Mesenchymal stem cell (in vitro differentiated cells and primary cell): ENCODE results near the gene SGPP2.

ENCODE experiments used
- DNase-seq: peaks from one replicate; pipeline ENCODE4 v3.0.0-alpha.2; 2013
- H2AFZ ChIP-seq: one replicate; pipeline ENCODE4 v1.6.1; 2013; ENCODE audit warnings: low read depth, mild to moderate bottlenecking, control low read depth, inconsistent platforms, low read length, moderate library complexity
- H2AK5ac ChIP-seq: 2 replicates; pipeline ENCODE4 v1.6.1; 2013; ENCODE audit warnings: low read length, moderate library complexity, mild to moderate bottlenecking, inconsistent platforms; ENCODE audit not compliant: severe bottlenecking
- H2BK120ac ChIP-seq: one replicate; pipeline ENCODE4 v1.6.1; 2013; ENCODE audit warnings: low read depth, mild to moderate bottlenecking, inconsistent platforms, low read length, moderate library complexity
- H2BK12ac ChIP-seq, 2 experiments: one replicate each; pipeline ENCODE4 v1.6.1; 2013; ENCODE audit warnings: inconsistent platforms in 2 of 2, low read length in 2 of 2, mild to moderate bottlenecking in 2 of 2, moderate library complexity in 2 of 2, control low read depth in 1 of 2
- H2BK15ac ChIP-seq: one replicate; pipeline ENCODE4 v1.6.1; 2013; ENCODE audit warnings: mild to moderate bottlenecking, low read depth, inconsistent platforms; ENCODE audit not compliant: poor library complexity, severe bottlenecking
- H2BK5ac ChIP-seq: 2 replicates; pipeline ENCODE4 v1.6.1; 2013; ENCODE audit warnings: low read depth, mild to moderate bottlenecking, low read length, control low read depth, inconsistent platforms; ENCODE audit not compliant: poor library complexity, severe bottlenecking
- H3K14ac ChIP-seq, 2 experiments: one replicate each; pipeline ENCODE4 v1.6.1; 2013; ENCODE audit warnings: inconsistent platforms in 2 of 2, low read length in 2 of 2, control low read depth in 1 of 2, mild to moderate bottlenecking in 1 of 2, moderate library complexity in 1 of 2
- H3K18ac ChIP-seq, 2 experiments: one replicate each; pipeline ENCODE4 v1.6.1; 2013; ENCODE audit warnings: inconsistent platforms in 2 of 2, low read length in 2 of 2, control low read depth in 1 of 2, low read depth in 1 of 2, mild to moderate bottlenecking in 1 of 2
- H3K23ac ChIP-seq, 2 experiments: one replicate each; pipeline ENCODE4 v1.6.1; 2013; ENCODE audit warnings: inconsistent platforms in 2 of 2, low read length in 2 of 2, mild to moderate bottlenecking in 2 of 2, moderate library complexity in 2 of 2, control low read depth in 1 of 2
- H3K27ac ChIP-seq: 2 replicates; pipeline ENCODE4 v1.5.1; 2013; ENCODE audit warnings: mild to moderate bottlenecking, moderate library complexity, low read length, control low read depth, inconsistent platforms; ENCODE audit not compliant: poor library complexity, severe bottlenecking
- H3K27me3 ChIP-seq, 2 experiments: 2 replicates each; pipeline versions ENCODE4 v1.6.1 to v1.7.0; 2013; ENCODE audit warnings: low read length in 2 of 2, mild to moderate bottlenecking in 2 of 2, moderate library complexity in 2 of 2, control low read depth in 1 of 2, inconsistent platforms in 1 of 2; ENCODE audit not compliant: control insufficient read depth in 1 of 2, insufficient read depth in 1 of 2
- H3K36me3 ChIP-seq, 2 experiments: 2 replicates each; pipeline versions ENCODE4 v1.6.1 to v1.7.0; 2013; ENCODE audit warnings: low read length in 2 of 2, control low read depth in 1 of 2, inconsistent platforms in 1 of 2, low read depth in 1 of 2, mild to moderate bottlenecking in 1 of 2; ENCODE audit not compliant: insufficient read depth in 2 of 2, control insufficient read depth in 1 of 2
- H3K4ac ChIP-seq, 2 experiments: one replicate each; pipeline ENCODE4 v1.6.1; 2013; ENCODE audit warnings: inconsistent platforms in 2 of 2, low read length in 2 of 2, mild to moderate bottlenecking in 2 of 2, moderate library complexity in 2 of 2, control low read depth in 1 of 2, low read depth in 1 of 2
- H3K4me1 ChIP-seq: 2 replicates; pipeline ENCODE4 v1.6.1; 2013; ENCODE audit warnings: low read depth, low read length, control low read depth; ENCODE audit not compliant: control insufficient read depth, insufficient read depth
- H3K4me2 ChIP-seq: 2 replicates; pipeline ENCODE4 v1.6.1; 2013; ENCODE audit warnings: low read length, mild to moderate bottlenecking, inconsistent platforms; ENCODE audit not compliant: poor library complexity, severe bottlenecking
- H3K4me3 ChIP-seq, 2 experiments: 2 replicates each; pipeline versions ENCODE4 v1.5.1 to v1.7.0; 2013; ENCODE audit warnings: low read length in 2 of 2, mild to moderate bottlenecking in 2 of 2, control low read depth in 1 of 2, low read depth in 1 of 2; ENCODE audit not compliant: insufficient read depth in 1 of 2
- H3K79me1 ChIP-seq: replicated peaks from 2 replicates; pipeline ENCODE4 v1.6.1; 2013; ENCODE audit warnings: mild to moderate bottlenecking, control low read depth, low read length, inconsistent platforms; ENCODE audit not compliant: poor library complexity, severe bottlenecking
- H3K9ac ChIP-seq: 2 replicates; pipeline ENCODE4 v1.7.0; 2013; ENCODE audit warnings: mild to moderate bottlenecking, low read length, moderate library complexity
- H3K9me3 ChIP-seq: 2 replicates; pipeline ENCODE4 v1.7.0; 2013; ENCODE audit warnings: mild to moderate bottlenecking, low read length; ENCODE audit not compliant: control insufficient read depth
- H4K8ac ChIP-seq: one replicate; pipeline ENCODE4 v1.6.1; 2013; ENCODE audit warnings: inconsistent platforms, mild to moderate bottlenecking, low read length, moderate library complexity
- H4K91ac ChIP-seq: one replicate; pipeline ENCODE4 v1.6.1; 2013; ENCODE audit warnings: mild to moderate bottlenecking, low read length, inconsistent platforms
- WGBS: methylation state at CpG from one replicate; pipeline ENCODE4 v1.1.7; 2013; ENCODE audit warnings: mixed read lengths; 5-methylcytosine and 5-hydroxymethylcytosine counted together

The SGPP2 gene

DNA sequence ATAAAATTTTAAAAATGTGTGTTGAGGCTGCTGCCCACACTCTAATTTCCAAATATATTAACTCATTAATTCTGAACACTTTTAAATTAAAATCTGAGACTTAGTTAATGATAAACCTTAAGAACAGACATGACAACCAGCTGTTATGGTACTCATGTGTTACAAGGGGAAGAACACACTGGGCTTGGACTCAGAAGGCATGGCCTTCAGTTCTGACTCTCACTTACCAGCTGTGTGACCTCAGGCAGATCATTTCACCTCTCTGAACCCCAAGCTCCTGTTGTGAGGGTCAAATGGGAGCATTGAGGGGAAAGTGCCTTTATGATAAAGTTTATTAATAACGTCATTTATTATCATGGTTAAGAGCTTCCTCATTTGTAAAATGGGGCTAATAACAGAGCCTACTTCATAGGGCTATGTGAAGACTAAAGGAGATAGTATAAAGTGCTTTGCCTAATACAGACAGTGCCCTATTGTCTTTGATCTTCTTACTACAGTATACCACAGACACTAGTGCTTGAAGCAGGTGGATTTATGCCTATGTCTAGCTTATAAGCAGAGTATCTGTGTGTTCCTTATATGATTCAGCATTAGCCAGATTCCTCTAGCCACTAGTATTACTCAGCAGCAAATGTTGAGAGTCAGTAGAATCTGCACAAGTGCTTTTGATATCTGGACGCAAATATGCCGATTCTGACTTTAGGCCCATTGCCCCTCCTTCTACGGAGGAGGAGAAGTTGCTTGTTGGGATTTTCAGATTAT, 99.6 kb downstream of the SGPP2 start:
- H3K4me2 ChIP-seq: no peak overlapping the region

DNA sequence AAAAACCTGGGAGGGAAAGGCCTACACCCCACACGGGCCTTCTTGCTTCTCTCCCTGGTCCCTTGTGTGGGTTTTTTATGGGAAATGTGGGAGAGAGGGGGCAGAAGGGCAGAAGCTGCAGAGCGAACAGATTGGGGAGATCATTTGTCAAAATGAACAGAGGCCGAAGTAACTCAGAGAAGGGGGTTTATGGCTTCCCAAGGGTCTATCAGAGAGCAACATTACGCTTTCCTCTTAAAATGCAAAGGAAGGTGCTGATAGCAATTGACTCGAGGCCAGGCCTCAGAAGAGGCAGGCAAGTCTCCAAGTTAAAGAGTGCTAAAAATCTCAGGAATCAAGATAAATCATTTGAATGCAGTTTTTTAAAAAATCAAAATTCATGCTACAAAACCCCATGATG, 101.5 kb downstream of the SGPP2 start:
- WGBS: 89% methylated on average over 5 of the region's 5 CpGs

More for the DNA sequence above, 99.6 kb downstream of the SGPP2 start:
- H2BK15ac ChIP-seq: no peak overlapping the region
- H4K91ac ChIP-seq: no peak overlapping the region
- H2BK120ac ChIP-seq: no peak overlapping the region
- H3K23ac ChIP-seq: no peak overlapping the region
- H2AFZ ChIP-seq: no peak overlapping the region
- H3K4me3 ChIP-seq: no peak overlapping the region
- no peak overlapping the region for H3K27ac ChIP-seq
- no peak overlapping the region for H2BK5ac ChIP-seq
- 95% methylated on average over 4 of the region's 4 CpGs for WGBS
- H3K9ac ChIP-seq: no peak overlapping the region
- no peak overlapping the region for H3K18ac ChIP-seq
- H3K36me3 ChIP-seq: no peaks in the 10 kb centered on the region
- H3K4ac ChIP-seq: no peak overlapping the region
- H3K9me3 ChIP-seq: no peaks in the 10 kb centered on the region
- no peak overlapping the region for H3K14ac ChIP-seq
- no peak for DNase-seq
- no peaks in the 10 kb centered on the region for H3K79me1 ChIP-seq
- peaks cover 2% of the 10 kb centered on the region for H3K4me1 ChIP-seq
- no peak overlapping the region for H2BK12ac ChIP-seq
- peaks cover 0 to 8% of the 10 kb centered on the region in 2 experiments for H3K27me3 ChIP-seq
- no peak overlapping the region for H2AK5ac ChIP-seq
- no peak overlapping the region for H4K8ac ChIP-seq

DNA sequence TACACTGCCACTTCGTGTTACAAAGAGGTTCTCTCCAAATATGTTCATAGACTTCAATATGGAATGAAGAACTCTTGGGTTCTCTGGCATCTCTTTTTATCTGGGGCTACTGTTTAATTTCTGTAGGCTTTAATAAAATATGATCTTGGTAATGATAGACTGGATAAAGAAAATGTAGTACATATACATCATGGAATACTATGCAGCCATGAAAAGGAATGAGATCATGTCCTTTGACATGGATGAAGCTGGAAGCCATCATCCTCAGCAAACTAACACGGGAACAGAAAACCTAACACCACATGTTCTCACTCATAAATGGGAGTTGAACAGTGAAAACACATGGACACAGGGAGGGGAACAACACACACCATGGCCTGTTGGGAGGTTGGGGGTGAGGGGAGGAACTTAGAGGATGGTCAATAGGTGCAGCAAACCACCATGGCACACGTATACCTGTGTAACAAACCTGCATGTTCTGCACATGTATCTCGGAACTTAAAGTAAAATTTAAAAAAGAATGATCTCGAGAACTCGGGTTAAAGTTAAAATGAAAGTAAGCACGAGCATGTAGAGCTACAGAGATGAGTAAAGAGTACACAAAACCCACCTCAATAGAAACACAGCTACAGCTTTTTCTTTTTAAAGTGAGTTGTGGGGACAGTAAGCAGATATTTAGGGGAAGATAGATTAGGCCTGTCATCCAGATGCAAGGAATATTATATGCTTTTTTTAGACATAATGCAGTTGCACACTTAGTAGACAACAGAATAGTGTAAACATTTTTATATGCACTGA, 102.3 kb downstream of the SGPP2 start:
- Histone ChIP-seq H2BK12ac (no peak overlapping the region), H3K4ac (no peak overlapping the region), H3K4me3 (no peak overlapping the region), H4K8ac (no peak overlapping the region), H3K18ac (no peak overlapping the region), H3K4me2 (no peak overlapping the region), H3K9ac (no peak overlapping the region), H2AFZ (no peak overlapping the region), H2BK120ac (no peak overlapping the region), H2BK5ac (no peak overlapping the region), H4K91ac (no peak overlapping the region), H3K14ac (no peak overlapping the region), H3K9me3 (no peaks in the 10 kb centered on the region), H3K27ac (no peak overlapping the region), H3K79me1 (no peaks in the 10 kb centered on the region), H3K27me3 (peaks cover 0 to 4% of the 10 kb centered on the region in 2 experiments), H2AK5ac (no peak overlapping the region), H2BK15ac (no peak overlapping the region), H3K4me1 (peaks cover 2% of the 10 kb centered on the region), H3K36me3 (no peaks in the 10 kb centered on the region), H3K23ac (no peak overlapping the region)
- 91% methylated on average over 1 of the region's 7 CpGs for WGBS
- DNase-seq: no peak

More for the DNA sequence above, 101.5 kb downstream of the SGPP2 start:
- no peak overlapping the region for H3K23ac ChIP-seq
- no peak overlapping the region for H2AK5ac ChIP-seq
- no peak overlapping the region for H3K18ac ChIP-seq
- no peak overlapping the region for H3K9ac ChIP-seq
- no peak overlapping the region for H2AFZ ChIP-seq
- no peak overlapping the region for H2BK120ac ChIP-seq
- no peaks in the 10 kb centered on the region for H3K79me1 ChIP-seq
- H3K4ac ChIP-seq: no peak overlapping the region
- no peak overlapping the region for H4K8ac ChIP-seq
- H3K4me1 ChIP-seq: peaks cover 2% of the 10 kb centered on the region
- H3K9me3 ChIP-seq: no peaks in the 10 kb centered on the region
- no peak overlapping the region for H2BK15ac ChIP-seq
- H2BK5ac ChIP-seq: no peak overlapping the region
- H4K91ac ChIP-seq: no peak overlapping the region
- no peak for DNase-seq
- H3K27ac ChIP-seq: no peak overlapping the region
- H3K36me3 ChIP-seq: no peaks in the 10 kb centered on the region
- H3K4me2 ChIP-seq: no peak overlapping the region
- H3K27me3 ChIP-seq: peaks cover 0 to 8% of the 10 kb centered on the region in 2 experiments
- no peak overlapping the region for H3K14ac ChIP-seq
- no peak overlapping the region for H2BK12ac ChIP-seq
- H3K4me3 ChIP-seq: no peak overlapping the region

DNA sequence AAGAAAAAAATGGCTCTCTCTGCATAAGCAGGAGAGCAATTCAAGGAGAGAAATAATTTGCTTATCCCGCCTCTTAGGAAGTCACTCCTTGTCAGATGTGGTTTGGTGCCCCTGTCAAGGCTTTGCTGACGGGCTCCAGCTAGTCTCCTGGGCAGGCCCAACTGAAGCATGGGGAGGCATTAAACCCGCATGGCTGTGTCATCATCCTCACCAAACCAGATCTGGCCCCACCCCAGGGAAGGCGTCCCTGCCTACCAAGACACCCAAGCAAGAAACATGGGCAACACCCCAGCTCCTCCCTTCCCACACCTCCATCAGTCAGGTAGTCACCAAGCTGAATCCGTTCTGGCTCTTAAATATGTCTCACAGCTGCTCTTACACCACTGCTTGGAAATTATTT, 108.0 kb downstream of the SGPP2 start:
- H3K9me3 ChIP-seq: no peaks in the 10 kb centered on the region
- H2BK15ac ChIP-seq: no peak overlapping the region
- H2BK12ac ChIP-seq: no peak overlapping the region
- no peak overlapping the region for H4K91ac ChIP-seq
- no peak overlapping the region for H3K4ac ChIP-seq
- H3K4me2 ChIP-seq: no peak overlapping the region
- H2AFZ ChIP-seq: no peak overlapping the region
- H2AK5ac ChIP-seq: no peak overlapping the region
- DNase-seq: no peak
- H3K79me1 ChIP-seq: no peaks in the 10 kb centered on the region
- no peaks in the 10 kb centered on the region for H3K36me3 ChIP-seq
- no peak overlapping the region for H3K27ac ChIP-seq
- H3K4me1 ChIP-seq: no peaks in the 10 kb centered on the region
- H4K8ac ChIP-seq: no peak overlapping the region
- no peak overlapping the region for H2BK5ac ChIP-seq
- WGBS: 82% methylated on average over 5 of the region's 5 CpGs
- no peak overlapping the region for H3K4me3 ChIP-seq
- peaks cover 4 to 27% of the 10 kb centered on the region in 2 experiments for H3K27me3 ChIP-seq
- no peak overlapping the region for H2BK120ac ChIP-seq
- no peak overlapping the region for H3K9ac ChIP-seq
- H3K18ac ChIP-seq: no peak overlapping the region
- no peak overlapping the region for H3K23ac ChIP-seq
- H3K14ac ChIP-seq: no peak overlapping the region
